GM08714 (cell line): ENCODE data around the gene CYB561D2.

ENCODE experiments used
- H3K4me3 ChIP-seq: fragments of 200-500 bp; sonication (Bioruptor generic); 2 replicates; pipeline ENCODE4 v1.5.1; 2014; ENCODE audit warnings: mild to moderate bottlenecking, low read length, inconsistent platforms
- ZNF274 ChIP-seq: IDR thresholded peaks from 2 replicates; pipeline ENCODE4 v1.6.1; 2012; ENCODE audit warnings: mild to moderate bottlenecking, low read depth, low read length

The CYB561D2 gene

DNA sequence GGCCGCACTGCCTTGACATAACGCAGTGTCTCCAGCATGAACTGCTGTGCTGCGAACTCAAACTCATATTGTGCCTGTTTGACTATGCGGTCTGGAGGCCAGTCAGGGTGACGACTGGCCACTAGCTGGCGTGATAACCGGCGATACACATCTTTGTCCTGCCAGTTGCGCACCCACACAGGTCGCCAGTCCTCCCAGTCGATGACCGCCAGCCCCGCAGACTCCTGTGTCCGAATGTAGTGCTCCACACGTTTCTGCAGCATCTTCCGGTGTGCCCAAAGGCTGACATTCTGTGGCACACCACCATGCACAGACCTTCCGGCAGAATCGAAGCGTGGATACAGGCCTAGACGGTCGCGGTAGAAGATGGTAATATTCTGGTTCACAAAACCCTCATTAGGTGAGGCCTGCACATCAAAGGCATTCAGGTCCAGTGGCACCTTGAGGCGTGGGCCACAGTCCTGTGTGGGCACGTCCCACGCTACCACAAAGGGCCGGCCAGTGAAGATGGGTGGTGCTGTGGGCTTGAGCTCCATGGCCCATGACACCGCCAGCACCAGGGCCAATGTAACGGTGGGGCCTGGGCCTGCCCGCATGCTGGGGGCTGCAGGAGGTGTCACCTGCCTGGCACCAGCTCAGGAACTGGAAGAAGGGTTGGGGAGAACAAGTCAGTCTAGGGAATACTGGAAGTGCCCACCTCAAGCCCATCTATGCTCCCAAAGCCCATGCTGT, 30.6 kb upstream of the CYB561D2 start:
- TF ChIP-seq ZNF274, result no peak
- H3K4me3 ChIP-seq, result peak overlapping the region; percentile 91; the same call in 1 of the 2 replicates

DNA sequence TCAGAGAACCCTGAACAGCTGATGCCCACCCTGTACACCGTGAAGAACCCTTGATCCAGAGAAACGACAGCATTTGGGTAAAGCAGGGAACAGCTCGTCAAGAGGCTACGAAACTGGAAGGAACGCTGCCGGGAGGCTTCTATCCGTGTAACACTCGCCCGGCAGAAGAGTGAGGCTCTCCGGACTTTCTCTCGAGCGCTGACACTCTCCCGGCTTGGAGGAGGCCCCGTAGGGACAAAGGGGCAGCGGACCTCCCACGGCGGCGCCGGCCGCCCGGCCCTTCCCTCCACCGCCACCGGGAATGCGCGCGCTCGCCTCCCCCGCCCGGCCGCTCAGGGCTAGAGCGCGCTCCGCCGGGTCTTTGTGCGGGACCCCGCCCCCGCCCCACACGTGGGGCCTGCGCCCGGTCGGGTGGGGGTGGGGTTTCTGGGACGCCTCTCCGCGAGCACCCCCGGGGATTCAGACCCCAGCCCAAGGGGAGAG, 29.8 kb upstream of the CYB561D2 start:
- no peak for TF ChIP-seq ZNF274
- peak overlapping the region; percentile 91 for H3K4me3 ChIP-seq

DNA sequence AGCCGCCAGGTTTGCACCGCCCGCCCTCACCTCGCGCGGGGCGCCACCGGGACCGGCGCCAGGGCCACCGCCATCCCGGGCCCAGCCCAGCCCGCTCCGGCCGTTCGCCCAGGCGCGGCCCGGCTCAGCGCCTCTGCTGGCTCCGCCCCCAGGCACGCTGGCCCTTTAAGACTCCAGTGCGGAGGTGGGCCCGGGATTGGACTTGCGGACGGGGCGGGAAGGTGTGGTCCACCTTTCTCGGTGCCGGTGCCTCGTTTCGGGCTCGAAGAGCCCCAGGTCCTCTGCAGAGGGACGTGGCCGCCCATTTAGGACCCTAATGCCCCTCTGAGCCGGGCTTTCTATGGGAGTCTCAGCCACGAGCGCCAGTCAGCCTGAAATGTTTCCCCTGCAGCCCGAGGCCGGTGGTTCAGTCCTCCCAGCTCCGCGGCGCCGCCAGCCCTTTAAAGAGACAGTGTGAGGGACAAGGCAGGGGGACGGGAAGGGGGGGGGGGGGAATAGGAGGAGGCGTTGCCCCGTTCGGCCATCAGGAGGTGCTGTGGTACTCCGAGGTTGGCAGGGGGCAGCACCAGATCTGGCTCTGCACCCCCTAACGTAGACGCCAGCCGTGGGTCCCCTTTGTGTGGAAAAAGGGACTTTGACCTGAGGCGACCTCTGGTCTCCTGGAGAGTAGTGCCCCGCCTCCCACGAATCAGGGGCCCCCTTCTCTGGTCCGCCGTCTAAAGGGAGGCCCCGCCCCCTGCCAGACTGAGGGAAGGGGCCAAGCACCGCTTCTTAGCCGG, 29.1 kb upstream of the CYB561D2 start:
- peak overlapping the region; percentile 91; the same call in 1 of the 2 replicates for H3K4me3 ChIP-seq
- no peak for TF ChIP-seq ZNF274

DNA sequence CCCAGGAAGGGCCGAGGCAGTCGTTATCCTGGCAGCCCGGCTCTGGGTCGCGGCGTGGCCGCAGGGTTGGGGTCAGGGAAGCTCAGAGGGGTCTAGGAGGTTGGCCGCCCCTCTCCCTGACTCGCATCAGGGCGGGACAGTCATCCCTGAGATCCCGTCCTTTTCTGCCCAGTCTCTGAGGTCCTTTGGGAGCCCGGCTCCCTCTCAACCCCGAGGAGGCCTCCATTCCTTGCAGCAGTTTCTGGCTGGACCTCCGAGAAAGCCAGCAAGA, 28.6 kb upstream of the CYB561D2 start:
- no peak for TF ChIP-seq ZNF274
- H3K4me3 ChIP-seq, result peak overlapping the region; percentile 15; the same call in 1 of the 2 replicates

DNA sequence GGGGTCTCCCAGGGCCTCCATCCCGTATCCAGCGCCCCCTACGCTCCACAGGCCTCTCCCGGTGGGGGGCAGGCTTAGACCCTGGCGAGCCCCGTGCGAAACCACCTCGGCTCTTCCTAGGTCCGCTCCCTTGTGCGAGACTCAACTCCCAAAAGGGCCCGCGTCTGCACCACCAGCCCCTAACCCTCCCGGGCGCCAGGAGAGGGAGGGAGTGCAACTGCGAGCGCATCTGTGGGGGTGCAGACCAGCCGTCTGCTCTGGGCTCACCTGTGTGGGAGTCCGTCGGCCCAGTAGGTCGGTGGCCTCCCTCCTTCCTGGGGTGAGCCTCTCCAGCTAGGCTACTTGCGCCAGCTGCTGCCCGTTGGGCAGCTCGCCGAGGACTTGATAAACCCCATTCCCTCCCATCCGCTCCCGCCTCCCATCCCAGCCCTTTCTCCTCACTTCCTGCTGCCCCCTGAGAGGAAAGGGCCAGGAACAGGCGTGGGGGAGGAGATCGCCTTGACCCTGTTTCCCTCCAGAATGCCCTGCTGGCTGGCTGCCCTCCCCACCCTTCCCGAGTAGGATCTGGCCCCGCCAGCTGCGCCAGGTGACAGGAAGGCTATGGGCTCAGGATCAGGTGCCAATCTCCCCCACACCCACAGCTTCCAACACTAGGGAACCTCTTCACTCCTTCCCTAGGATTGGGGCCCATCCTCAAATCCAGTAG, 28.1 kb upstream of the CYB561D2 start, which contains the start of gene HYAL2:
Gene HYAL2, minus strand, starts transcription at position 360 of the 706 bp plus-strand sequence. CDS start 2,256 bp downstream, outside the sequence.
- TF ChIP-seq ZNF274, result no peak

DNA sequence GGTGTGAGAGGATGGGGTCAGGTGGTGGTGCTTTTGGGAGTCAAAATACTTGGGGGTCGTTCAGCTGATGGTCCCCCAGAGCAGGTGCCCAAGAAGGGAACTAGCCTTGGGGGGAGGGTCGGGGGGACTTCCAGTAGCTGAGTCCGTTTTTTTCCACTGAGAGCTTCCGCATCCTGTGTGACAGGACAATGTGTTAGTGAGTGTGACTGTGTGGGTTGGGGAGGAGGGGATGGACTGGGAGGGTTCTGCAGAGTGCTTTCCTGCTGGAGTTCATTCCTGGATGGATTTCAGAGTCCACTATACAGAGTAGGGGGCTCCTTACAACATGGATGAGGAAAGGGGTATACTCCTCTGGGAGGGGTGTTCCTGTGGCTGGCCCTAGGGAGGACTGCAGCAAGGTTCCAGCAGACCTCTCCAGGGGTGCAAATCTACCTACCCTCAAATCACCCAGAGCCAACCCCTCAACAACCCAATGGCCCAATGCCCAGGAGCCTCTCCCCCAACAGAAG, 27.5 kb upstream of the CYB561D2 start:
- no peak for TF ChIP-seq ZNF274
- no peak overlapping the region for H3K4me3 ChIP-seq

More for the DNA sequence above, 28.1 kb upstream of the CYB561D2 start, which contains the start of gene HYAL2:
- H3K4me3 ChIP-seq, result peak within 1 kb of the TSS; percentile 91; the same call in 1 of the 2 replicates

DNA sequence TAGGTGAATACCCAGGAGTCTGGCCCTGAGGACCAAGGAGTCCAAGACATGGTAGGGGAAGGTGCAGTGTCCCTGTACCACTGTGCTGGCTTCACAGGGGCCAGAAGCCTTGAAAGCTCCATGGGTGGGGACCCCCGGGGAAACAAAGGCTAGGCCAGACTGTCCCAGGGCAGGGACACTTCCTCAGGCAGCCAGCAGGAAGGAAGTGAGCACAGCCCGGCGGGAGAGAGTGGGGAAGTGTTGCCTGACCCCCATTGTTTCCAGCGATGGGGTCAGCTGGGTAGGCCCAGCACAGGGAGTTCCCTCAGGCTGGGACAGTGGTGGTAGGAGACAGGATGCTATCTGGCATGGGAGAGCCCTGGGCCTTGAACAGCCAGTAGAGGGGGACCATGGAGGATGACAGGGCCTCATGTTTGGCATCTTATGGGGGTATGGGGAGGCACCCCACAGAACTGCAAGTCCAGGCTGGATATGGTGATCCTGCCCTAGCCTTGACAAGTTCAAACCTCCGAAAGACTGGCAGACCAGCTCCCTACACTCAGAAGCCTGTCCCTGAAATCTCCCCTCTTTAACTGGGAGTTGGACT, 27.0 kb upstream of the CYB561D2 start:
- H3K4me3 ChIP-seq, result no peak overlapping the region
- TF ChIP-seq ZNF274, result no peak

DNA sequence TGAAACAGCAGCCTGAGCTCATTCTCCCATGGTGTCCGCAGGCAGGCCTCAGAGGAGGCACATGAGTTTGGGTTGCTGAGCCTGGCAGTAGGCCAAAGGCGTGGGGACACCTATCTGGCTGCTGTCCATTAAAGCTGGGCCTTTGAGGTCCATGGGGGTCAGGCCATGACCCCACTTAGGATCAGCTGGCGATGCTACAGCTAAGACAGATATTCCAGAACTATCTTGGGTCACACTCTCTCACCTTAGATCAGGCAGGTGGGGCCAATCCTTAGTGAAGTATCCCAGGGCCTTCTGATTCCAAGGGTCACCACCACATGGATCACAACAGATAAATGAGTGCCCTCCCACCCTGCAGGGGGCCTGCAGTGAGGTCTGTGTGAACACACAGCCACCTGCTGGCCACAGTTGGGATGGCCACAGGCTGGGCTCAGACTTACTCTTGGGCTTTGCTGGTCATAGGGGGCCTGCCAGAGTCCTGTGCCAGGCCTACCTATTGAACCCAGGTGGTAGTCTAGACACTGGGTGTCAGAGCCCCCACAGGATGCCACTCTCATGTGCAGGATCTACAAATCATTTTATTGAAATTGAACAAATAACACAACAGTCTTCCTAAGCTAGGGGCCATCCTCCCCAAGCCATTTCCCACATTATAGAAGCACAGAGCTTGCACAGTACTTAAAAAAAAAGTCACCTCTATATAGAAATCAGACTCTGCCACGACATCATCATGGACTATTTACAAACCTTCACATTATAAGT, 26.1 kb upstream of the CYB561D2 start:
- TF ChIP-seq ZNF274, result no peak
- no peak overlapping the region for H3K4me3 ChIP-seq

DNA sequence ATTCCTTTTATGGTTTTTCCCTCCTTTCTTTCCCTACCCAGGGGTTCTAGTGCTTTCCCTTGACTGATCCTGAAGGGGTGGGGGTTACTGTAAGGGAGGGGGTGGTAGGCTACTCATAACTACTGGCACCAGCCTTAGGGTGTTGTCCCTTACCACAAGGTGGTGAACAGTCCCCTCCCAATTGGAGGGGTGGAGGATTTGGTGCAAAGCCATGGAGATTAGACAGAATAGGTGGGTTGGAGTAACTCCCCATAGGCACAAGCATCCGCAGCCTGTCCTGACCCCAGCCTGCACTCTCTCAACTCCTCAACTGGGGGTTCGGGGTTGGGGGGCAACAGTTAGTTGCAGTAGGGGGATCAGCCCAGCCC, 25.6 kb upstream of the CYB561D2 start:
- no peak for TF ChIP-seq ZNF274
- H3K4me3 ChIP-seq, result no peak overlapping the region

DNA sequence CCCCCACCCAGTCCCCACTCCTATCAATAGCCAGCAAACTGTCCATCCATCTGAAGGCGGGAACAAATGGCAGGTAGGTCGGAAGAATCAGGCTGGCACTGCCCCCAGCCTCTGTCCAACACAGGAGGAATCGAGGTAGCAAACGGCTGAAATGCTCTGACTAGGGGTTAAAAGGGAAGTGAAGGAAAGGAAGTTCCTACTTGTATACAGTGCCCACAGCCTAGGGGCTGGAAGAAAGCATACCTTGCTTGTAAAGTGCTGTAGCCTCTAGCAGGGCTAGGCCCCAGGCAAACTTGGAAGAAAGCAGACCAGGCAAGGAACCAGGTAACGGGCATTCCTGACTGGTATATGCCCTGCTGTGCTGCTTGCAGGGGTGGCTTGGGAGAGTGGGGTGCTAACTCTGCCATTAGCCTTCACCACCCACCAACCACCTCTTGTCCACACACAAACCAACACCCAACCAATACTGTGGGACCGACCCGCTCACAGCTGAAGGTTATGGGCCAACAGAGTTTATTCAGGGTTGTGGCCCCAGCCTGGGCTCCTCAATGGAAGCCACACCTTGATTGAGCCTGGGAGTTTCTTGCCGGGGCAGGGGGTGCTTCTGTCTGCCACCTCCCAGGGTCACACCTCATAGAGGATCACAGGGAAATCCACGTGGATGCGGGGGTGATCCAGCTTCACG, 25.0 kb upstream of the CYB561D2 start:
- H3K4me3 ChIP-seq, result no peak overlapping the region
- TF ChIP-seq ZNF274, result no peak

DNA sequence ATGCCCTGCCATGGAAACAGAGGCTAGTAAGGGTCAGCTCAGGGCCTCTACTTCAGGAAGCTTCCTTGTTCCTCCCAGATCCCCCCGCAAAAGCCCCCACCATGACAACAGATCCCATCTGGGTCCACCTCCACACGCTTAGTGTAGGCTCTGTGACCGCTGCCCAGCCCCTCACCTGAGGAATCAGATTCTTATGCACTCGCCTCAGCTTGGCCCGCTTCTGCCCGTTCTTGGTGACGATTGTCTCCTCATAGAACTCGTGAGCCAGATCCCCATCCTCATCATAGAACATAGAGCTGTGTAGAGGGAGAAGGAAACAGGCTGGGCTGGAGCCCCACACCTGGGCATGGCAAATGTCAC, 24.5 kb upstream of the CYB561D2 start:
- no peak overlapping the region for H3K4me3 ChIP-seq
- no peak for TF ChIP-seq ZNF274

DNA sequence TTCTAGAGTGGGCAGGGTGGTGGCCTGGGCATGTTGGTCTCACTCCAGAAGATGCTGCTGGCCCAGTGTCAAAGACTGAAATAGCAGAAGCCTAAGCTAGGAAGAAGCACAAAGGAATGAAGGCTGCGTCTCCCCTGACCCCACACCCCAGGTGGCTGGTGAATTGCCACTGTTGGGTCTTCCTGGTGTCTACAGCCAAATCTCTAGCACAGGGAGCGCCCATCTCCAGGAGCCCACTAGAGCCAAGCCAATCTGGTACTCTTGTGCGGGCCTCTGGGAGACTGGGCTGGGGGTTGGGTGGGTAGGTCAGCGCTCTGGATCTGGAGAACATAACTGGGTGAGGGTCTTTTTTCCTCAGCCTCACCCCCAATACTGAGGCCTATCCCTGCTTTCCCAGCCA, 23.5 kb upstream of the CYB561D2 start:
- H3K4me3 ChIP-seq, result peak overlapping the region; percentile 94
- no peak for TF ChIP-seq ZNF274
